HUDEP-2 (cell line): ENCODE measurements around the gene TIAM2.
A peak's percentile ranks its signal among the peaks of the same experiment; 100 is the strongest.
"Not testable (repeated sequence)": the region's sequence is repeated elsewhere in the genome, so short reads cannot be mapped to it uniquely, and the experiment has no call there.

Experiments
- DNase-seq, 76 experiments: peaks; one replicate each; lab custom pipeline; 2025; ENCODE audit not compliant: unreplicated experiment in 76 of 76; lab: John Stamatoyannopoulos, UW

Gene TIAM2

DNA sequence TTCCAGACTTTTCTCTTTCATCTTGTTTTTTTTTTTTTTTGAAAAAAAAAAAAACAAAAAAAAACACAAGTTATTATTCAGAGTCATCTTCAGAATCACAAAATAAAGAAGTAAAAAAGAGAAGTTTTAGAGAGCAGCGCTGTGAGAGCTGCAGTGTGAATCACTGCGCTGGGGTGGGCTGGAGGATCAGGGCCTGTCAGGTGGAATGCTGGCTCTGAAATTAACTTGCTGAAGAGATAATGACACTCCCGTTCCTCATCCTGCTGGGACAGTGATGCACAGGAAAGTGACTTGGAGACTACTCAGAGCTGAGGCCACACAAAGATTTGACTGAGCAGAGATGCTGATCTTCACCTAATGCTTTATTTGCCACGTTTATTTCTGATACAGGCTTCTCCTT lies 226.0 kb downstream of the TIAM2 start:
- no peak for DNase-seq

DNA sequence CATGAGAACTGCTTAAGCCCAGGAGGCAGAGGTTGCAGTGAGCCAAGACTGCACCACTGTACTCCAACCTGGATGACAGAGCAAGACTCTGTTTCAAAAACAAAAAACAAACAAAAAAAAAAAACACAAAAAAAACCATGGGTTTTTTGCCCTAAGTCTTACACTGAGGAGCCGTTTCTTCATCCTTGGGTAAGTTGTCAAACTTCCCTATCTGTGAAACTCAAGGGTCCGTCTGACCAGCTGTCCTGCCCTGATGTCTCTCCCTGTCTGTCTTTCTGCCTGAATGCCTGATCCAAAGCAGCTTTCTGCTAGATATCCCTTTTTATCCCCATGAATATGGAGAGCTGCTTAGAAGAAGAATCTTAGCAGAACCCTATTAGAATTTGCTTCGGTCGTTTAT lies 227.4 kb downstream of the TIAM2 start:
- no peak for DNase-seq

DNA sequence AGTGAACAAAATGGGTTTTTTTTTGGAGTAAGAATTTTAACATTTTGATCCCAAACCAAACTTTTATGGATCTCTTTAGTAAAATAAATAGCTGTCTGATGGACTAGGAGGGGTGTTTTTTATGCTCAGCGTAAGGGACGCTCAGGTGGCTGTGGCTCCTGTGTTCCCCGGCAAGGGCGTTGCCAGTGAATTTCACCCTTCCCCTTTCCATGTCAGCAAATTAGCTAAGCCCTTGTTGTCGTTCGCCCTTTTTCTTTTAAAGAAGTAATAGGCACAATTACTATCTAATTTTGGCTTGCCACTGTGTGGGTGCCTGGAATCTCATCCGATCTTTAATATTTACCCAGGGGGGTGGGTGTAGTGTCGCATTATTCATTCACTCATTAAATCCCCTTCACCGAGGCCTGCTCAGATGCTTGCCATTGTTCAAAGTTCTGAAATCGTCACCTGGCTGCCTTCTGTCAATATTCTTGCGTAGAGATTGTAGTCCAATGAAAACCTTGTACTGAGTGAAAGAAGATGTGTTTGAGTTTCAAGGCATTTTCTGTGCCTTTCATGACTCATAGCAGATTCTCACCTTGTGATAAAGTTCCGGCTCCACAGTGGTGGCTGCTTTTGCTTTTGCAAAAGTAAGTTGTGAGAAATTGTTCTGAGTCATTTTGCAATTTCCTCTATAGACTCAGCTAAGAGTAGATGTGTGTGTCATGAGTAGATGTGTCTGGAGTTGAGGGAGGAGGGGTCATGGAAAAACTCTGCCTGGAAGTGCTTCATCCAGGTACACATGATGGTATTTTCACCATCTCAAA lies 228.7 kb downstream of the TIAM2 start:
- DNase-seq: no peak

DNA sequence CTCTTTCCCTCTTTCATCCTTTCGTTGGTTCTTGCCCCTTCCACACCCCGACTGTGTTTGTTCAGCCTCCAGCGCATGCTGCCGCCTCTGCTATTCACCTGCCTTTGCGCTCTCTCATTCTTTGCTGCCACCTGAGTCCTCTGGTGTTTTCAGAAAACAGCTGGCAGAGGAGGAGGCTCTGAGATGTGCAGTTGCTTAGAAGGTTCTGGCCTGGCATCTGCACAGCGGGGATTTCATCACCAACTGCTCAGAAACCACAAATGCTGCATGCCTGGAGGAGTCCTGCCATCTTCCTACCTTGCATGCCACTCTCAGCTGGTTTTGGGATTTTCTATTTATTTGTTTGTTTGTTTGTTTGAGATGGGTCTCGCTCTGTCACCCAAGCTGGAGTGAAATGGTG lies 229.5 kb downstream of the TIAM2 start:
- no peak for DNase-seq

DNA sequence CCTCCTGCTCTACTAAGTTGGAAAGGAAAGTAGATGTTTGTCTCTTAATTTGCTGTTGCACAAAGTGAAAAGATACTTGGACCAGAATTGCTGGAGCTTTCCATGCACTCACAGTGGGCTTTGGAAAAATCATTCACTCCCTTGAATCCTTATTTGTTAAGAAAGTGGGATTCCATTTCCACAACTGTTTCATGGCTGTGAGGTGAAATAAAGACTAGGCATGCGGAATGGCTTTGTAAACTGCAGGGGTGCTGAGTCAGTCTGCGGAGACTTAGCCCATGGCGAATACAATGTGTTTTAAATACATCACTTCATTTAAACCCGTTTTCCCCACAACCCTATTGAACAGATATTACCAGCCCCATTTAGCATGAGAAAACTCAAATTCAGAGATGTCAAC lies 231.9 kb downstream of the TIAM2 start:
- no peak for DNase-seq

DNA sequence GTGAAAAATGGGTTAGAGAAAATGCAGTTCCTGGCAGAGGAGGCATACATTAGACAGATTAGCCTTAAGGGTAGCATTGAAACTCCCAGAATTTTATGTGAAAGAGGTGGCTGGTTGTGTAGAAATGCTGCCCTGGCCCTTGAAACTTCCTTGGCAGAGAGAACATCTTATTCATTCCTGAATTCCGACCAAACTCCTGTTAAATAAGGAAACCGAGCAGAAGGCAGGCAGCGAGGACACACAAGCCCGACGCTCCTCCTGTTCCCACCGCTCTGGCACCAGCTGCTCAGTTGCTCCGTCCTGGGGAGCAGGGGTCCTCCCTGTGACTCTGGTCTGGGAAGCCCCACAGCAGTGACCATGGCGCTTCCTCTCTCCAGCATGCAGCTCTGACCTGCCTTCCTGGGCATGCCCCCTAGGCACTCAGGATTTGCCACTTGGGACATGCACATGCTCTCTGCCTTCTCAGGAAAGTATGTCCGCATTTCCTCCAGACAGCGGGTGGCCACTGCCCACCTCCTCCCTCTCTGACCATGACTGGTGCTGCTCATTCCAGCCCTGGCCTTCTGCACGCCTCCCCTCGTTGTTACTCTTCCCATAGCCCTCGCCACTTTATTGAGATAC lies 233.5 kb downstream of the TIAM2 start:
- no peak for DNase-seq

DNA sequence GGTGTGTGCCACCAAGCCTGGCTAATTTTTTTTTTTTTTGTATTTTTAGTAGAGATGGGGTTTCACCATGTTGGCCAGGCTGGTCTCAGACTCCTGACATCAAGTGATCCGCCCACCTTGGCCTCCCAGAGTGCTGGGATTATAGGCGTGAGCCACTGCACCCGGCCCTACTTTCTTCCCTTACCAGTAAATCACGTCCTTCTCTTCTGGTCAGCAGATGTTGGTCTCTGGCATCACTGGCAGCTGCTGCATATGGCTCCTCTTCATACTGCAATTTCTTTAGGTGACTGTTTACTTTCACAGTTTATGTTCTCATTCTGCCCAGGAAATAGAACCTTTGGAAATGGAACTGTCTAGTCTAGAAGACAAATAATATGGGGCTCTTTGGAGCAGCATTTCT lies 235.9 kb downstream of the TIAM2 start:
- not testable (repeated sequence) for DNase-seq

DNA sequence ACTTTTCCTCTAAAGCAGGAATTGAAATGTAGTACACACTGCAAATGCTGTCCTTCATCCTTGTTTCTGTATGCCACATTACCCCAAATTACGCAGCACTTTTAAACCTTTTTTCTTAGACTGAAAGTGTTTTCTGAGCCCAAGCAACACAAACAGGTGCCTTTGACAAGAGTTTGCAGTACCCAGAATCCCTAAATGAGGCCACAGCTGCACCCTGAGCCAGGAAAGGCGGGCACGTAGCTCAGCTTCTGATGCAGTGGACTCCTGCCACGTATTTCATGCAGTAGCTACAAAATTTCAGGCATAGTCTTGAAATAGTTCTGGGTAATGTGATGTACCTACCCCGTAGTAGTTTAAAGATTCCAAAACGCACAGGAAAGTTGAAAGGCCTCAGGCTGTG lies 237.7 kb downstream of the TIAM2 start:
- DNase-seq: no peak

DNA sequence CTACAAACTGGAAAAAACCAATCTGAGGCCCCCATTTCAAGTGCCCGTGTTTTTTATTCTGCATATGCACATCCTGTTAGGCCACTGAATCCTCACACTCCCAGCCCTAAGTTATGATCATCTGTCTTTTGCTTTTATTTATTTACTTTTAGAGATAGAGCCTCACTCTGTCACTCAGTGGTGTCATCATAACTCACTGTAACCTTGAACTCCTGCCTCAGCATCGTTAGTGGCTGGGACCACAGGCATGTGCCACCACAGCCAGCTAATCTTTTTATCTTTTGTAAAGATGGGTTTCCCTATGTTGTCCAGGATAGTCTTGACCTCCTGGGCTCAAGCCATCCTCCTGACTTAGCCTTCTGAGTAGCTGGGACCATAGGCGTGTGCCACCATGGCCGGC lies 239.1 kb downstream of the TIAM2 start:
- no peak for DNase-seq

DNA sequence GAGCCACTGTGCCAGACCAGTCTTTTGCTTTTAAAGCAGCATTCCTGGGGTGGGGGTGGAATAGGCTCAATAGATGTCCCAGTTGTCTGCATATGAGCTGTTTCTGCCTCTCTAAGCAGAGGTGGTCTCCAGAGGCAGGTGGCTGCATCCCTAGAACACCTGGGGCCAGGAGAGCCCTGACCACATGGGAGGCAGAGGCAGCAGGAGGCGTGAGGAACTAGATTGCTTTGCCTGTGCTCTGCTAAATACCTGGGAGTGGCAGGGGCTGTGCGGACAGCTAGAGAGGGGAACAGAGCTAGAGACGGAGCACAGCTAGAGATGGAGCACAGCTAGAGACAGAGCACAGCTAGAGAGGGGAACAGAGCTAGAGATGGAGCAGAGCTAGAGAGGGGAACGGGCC lies 239.6 kb downstream of the TIAM2 start:
- no peak for DNase-seq

DNA sequence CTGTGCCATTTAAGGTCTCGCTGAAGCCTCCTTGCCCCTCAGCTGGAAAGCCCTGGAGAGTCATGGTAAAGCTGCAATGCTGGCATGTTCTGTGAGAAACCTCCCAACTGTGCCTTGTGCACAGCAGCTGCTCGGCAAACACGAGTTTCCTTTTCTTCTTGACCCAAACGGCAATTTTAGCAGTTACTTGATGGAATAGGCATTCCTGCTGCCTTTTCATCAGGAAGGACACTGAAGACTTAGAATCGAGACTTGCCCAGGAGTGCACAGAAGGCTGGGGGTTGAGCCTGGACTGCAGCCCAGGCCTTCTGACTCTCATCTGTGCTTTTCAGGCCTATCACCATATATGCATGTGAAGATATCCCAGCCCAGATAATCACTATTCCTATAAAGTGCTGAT lies 240.0 kb downstream of the TIAM2 start:
- no peak for DNase-seq

DNA sequence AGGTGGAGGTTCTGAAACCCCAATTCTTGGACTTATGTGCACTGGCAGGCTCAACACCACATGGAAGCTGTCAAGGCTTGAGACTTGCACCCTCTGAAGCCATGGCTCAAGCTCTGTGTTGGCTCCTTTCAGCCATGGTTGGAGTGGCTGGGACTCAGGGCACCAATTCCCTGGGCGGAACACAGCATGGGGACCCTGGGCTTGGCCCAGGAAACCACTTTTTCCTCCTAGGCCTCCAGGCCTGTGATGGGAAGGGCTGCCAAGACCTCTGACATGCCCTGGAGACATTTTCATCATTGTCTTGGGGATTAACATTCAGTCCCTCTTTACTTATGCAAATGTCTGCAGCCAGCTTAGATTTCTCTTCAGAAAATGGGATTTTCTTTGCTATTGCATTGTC lies 242.5 kb downstream of the TIAM2 start:
- no peak for DNase-seq

DNA sequence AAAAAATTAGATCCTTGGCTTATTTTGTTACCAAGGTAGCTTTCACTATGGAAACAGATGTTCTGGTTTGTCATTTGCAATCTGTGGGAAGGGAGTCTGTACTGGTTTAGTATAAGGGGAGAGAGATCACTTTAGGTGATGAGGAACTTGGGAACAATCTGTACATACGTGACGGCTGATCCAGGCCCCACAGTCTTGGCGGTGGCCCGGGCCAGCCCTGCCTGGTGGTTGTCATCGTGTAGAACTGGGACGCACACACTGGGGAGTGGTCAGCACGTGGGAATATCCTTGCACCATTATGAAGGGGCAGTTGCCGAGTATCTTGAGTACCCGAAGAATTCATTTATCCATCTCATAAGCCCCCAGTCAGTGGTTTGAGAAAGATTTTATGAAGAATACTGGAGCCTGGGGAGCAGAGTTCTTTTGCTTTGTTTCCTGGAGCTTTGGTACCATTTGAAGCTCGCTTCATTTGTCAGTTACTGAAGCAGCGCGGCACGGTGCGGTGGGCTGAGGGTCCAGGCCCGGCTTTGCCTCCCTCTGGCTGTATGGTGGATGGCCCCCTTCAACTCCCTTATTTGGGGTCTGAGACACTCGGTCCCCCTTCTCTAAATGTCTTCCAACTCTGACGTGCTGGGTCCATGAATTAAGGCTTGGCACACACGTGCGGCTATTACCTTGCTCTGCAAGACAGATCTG lies 245.9 kb downstream of the TIAM2 start:
- no peak for DNase-seq

DNA sequence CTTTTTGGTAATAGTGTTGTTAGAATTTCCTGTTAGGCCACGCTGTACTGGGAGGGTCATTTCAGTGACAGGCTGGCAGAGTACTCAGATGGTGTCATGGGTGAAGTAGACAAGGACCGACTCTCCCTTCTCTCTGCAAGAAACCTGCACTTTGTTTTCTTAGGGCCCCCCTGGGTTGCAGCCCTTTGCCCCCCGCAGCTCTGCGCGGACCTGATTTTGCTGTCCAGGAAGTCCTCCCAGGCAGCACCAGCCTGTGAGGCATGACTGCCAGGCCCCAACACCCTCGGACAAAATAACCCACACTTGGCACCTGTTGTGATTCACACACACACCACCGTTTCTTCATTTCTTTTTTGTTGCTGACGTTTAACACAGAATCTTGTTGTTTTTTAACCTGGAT lies 246.9 kb downstream of the TIAM2 start:
- DNase-seq: no peak

DNA sequence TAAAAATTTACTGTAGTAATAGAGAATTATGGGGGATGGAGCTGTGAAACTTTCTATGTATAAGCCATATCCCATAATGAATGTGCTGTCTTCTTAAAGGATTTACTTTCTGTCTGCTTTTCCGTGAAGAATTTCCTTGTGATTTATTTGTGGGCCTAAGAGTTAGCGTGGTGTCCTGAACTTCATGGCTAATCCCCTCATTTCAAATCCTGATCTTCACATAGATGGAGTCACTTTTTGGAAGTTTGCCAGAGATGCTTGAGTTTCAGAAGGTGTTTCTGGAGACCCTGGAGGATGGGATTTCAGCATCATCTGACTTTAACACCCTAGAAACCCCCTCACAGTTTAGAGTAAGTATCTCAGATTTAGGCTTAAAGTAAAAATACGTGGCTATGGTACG lies 249.3 kb downstream of the TIAM2 start:
- DNase-seq: no peak

DNA sequence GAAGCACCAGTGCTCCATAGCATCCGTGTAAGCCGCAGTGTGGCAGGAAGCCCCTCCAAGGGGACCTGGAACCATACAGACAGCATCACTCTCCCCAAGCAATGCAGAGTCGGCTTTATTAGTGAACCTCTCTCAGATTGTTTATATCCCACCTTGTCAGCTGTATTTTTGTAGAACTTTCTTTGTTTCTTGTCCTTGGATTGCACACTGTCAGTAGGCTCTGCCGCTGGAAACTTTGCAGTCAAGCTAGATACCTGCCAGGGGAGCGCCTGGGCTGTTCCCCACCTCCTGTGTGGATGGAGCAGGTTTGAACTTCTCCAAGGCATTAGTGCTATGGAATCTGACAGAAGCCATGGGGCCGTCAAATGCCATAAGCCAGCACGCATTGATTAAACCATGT lies 250.1 kb downstream of the TIAM2 start:
- DNase-seq: no peak

DNA sequence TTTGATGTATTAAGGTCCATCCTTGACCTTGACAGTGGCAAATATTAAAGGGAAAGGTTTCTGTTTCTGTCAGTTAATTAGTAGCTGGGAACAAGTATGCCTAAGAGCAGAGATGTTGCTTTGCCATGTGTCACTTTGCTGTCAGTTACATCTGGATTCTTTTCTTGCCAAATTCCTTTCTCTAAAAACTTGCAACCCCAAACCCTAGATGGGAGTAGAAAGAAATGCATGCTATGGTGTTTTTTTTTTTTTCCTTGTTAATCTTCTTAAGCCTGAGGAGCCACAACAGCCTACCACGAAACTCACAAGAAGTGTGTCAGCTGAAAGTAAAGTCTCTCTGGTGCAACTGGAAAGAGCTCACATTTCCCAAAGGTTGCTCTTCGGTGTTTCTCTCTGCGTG lies 250.7 kb downstream of the TIAM2 start:
- DNase-seq: no peak

DNA sequence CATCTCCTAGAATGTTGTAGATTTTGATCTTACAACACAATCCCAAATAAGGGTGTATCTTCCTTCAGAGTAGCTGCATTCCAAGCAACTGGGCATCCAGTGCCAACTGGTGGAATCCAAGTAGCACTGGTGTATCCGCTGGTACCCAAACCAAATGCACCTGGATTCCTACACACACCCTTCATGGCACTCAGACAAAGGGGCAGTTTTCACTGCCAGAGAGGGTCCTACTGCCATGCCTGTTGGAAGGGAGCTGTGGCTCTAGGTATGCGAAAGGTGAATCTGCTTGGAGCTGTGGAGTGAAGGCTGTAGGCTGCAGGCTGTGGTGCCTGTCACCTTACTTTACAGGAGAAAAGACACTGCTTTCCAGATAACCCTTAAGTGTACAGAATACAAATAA lies 251.7 kb downstream of the TIAM2 start:
- no peak for DNase-seq

DNA sequence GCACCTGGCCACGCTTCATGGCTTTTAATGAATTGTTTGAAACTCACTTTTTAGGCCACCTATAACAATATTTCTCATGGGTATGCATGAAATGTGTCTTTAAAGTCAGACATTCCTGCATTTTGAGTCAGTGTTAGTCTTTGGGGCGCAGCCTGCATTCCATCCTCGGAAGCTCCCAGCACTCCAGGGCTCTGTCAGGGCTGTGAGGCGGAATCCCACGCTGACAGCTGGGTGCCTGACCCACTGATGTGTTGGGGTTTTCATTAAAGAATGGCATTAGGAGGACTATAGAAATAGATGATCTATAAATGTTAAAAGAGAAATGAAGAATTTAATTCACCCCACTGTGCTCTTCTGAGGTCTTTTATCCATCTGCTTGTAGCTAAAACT lies 252.5 kb downstream of the TIAM2 start:
- DNase-seq: no peak

DNA sequence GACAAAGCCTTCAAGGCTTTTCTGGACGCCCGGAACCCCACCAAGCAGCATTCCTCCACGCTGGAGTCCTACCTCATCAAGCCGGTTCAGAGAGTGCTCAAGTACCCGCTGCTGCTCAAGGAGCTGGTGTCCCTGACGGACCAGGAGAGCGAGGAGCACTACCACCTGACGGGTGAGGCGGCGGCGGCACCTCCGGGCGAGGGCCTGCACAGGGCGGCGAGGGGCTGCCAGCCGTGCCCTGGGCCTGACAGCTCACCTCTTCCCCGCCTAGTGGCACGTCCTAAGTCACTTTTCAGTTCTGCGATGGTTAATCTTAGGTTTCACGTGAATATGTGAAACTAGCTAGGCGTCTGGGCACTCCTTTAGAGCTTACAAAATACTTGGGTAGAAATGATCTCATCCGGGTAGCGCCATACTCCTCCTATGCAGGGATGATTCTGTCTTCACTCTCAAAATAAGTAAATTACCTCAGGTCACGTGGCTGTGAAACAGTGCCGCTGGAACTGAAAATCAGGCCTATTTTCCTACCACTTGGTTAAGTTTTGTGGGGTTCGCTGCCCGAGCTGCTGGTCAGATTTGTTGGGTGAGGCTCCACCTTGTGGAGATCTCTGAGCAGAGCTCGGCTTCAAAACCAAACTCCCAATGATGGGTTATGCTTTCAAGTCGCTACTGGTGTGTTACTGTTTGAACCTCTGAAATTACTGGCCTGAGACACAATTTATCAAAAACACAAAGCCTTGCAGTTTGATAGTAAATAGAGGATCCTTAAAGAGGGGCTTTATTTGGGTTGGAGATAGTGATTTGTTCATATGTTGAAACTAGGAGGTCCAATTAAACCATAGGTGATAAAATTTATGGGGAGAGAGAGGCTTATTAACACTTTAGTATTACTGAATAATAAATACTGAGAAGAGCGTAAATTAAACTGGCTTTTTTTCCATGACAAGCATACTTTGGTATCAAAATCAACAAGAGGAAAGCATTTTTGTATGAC lies 253.2 kb downstream of the TIAM2 start:
- DNase-seq: peak in 9 of 76 experiments; percentile 2 to 43 (median 18)
